ENCODE results near the gene PGAP1. TPM values are rescaled to one million over a fixed set of nuclear protein-coding genes. Genes with fewer than 3 reads are reported as not detected.

Gene PGAP1
- total RNA-seq, result 104 TPM

GRCh38 chr2:196926562-196927375 is at the start of gene PGAP1:
PGAP1 (minus strand) TSS chr2:196926707; CDS start chr2:196926616, 91 bp downstream.
- DNase-seq (ENCODE audit: low spot score in 2 of 2) (peak; percentile 79 to 81), FAIRE-seq (no peak)

- FAIRE-seq (no peak), DNase-seq (ENCODE audit: low spot score in 2 of 2) (no peak)
Measured at GRCh38 chr2:196974970-196975369, 48.5 kb upstream of the PGAP1 start.

GRCh38 chr2:196971574-196972279 is 45.2 kb upstream of the PGAP1 start:
- DNase-seq (ENCODE audit: low spot score in 2 of 2) (no peak), FAIRE-seq (no peak)

GRCh38 chr2:196970099-196970498 is 43.6 kb upstream of the PGAP1 start:
- FAIRE-seq (no peak), DNase-seq (ENCODE audit: low spot score in 2 of 2) (no peak)

- FAIRE-seq (no peak), DNase-seq (ENCODE audit: low spot score in 2 of 2) (no peak)
Measured at GRCh38 chr2:196968516-196968915, 42.0 kb upstream of the PGAP1 start.

- no peak for FAIRE-seq
- DNase-seq (ENCODE audit: low spot score in 2 of 2), result no peak
Measured at GRCh38 chr2:196967775-196968174, 41.3 kb upstream of the PGAP1 start.

- DNase-seq (ENCODE audit: low spot score in 2 of 2) (no peak), FAIRE-seq (no peak)
Measured at GRCh38 chr2:196967116-196967515, 40.6 kb upstream of the PGAP1 start.

- no peak for FAIRE-seq
- no peak for DNase-seq (ENCODE audit: low spot score in 2 of 2)
Measured at GRCh38 chr2:196966061-196966460, 39.6 kb upstream of the PGAP1 start.

GRCh38 chr2:196965651-196966050 is 39.1 kb upstream of the PGAP1 start:
- no peak for FAIRE-seq

GRCh38 chr2:196963961-196964360 is 37.5 kb upstream of the PGAP1 start:
- DNase-seq (ENCODE audit: low spot score in 2 of 2), result no peak
- no peak for FAIRE-seq

More at GRCh38 chr2:196965651-196966050, 39.1 kb upstream of the PGAP1 start:
- DNase-seq (ENCODE audit: low spot score in 2 of 2), result no peak

GRCh38 chr2:196963043-196963442 is 36.5 kb upstream of the PGAP1 start:
- no peak for FAIRE-seq
- no peak for DNase-seq (ENCODE audit: low spot score in 2 of 2)

GRCh38 chr2:196962325-196962724 is 35.8 kb upstream of the PGAP1 start:
- FAIRE-seq, result no peak
- DNase-seq (ENCODE audit: low spot score in 2 of 2), result no peak

GRCh38 chr2:196961889-196962288 is 35.4 kb upstream of the PGAP1 start:
- DNase-seq (ENCODE audit: low spot score in 2 of 2) (no peak), FAIRE-seq (no peak)

GRCh38 chr2:196959734-196960338 is 33.3 kb upstream of the PGAP1 start:
- FAIRE-seq, result no peak

GRCh38 chr2:196959281-196959680 is 32.8 kb upstream of the PGAP1 start:
- FAIRE-seq (no peak), DNase-seq (ENCODE audit: low spot score in 2 of 2) (no peak)

More at GRCh38 chr2:196959734-196960338, 33.3 kb upstream of the PGAP1 start:
- no peak for DNase-seq (ENCODE audit: low spot score in 2 of 2)

- FAIRE-seq (no peak), DNase-seq (ENCODE audit: low spot score in 2 of 2) (no peak)
Measured at GRCh38 chr2:196957881-196958525, 31.5 kb upstream of the PGAP1 start.

GRCh38 chr2:196957442-196957841 is 30.9 kb upstream of the PGAP1 start:
- DNase-seq (ENCODE audit: low spot score in 2 of 2) (no peak), FAIRE-seq (no peak)

GRCh38 chr2:196956069-196956468 is 29.6 kb upstream of the PGAP1 start:
- FAIRE-seq (no peak), DNase-seq (ENCODE audit: low spot score in 2 of 2) (no peak)

- DNase-seq (ENCODE audit: low spot score in 2 of 2) (no peak), FAIRE-seq (no peak)
Measured at GRCh38 chr2:196955036-196955435, 28.5 kb upstream of the PGAP1 start.

GRCh38 chr2:196954001-196954400 is 27.5 kb upstream of the PGAP1 start:
- FAIRE-seq, result no peak
- no peak for DNase-seq (ENCODE audit: low spot score in 2 of 2)

- DNase-seq (ENCODE audit: low spot score in 2 of 2) (no peak), FAIRE-seq (no peak)
Measured at GRCh38 chr2:196952936-196953335, 26.4 kb upstream of the PGAP1 start.

All from frontal cortex (tissue), 4 donors.